Measurements from ENCODE around the gene GCLM. TPM values are rescaled to one million over a fixed set of nuclear protein-coding genes. Genes with fewer than 3 reads are reported as not detected.
"Not testable (repeated sequence)": the region's sequence is repeated elsewhere in the genome, so short reads cannot be mapped to it uniquely, and the experiment has no call there.

GCLM gene
- total and polyA plus RNA-seq, 2 donors (not counting 3 experiments of a cell fraction or from before 2014, with no cell fraction given) = 12.3 to 55.9 TPM

GRCh38 chr1:93955765-93956164, 46.5 kb upstream of the GCLM start:
- TF ChIP-seq POLR2AphosphoS5 (IDR thresholded peaks at IDR 0.05; ENCODE audit: insufficient read depth, low read depth, low read length) = no peak
- TF ChIP-seq JUN (IDR thresholded peaks at IDR 0.05; ENCODE audit: borderline replicate concordance, insufficient read depth, insufficient read length, low read depth) = no peak
- TF ChIP-seq GATA2 (IDR thresholded peaks at IDR 0.05; ENCODE audit: insufficient read depth, insufficient read length, low read depth, low read length) = no peak
- no peak for TF ChIP-seq MYC (IDR thresholded peaks at IDR 0.05; ENCODE audit: low read depth, low read length)
- TF ChIP-seq POLR2A (IDR thresholded peaks at IDR 0.05; ENCODE audit: low read depth, low read length) = no peak
- no peak for TF ChIP-seq CTCF (IDR thresholded peaks at IDR 0.05; ENCODE audit: extremely low read depth in 1 of 2, insufficient read depth in 1 of 2, low read depth in 1 of 2, low read length in 2 of 2)
- no peak for TF ChIP-seq MAX (IDR thresholded peaks at IDR 0.05; ENCODE audit: insufficient read depth, insufficient read length)
- TF ChIP-seq FOS (IDR thresholded peaks at IDR 0.05; ENCODE audit: borderline replicate concordance, insufficient read depth, low read length) = no peak
- TF ChIP-seq EZH2 (IDR thresholded peaks at IDR 0.05; ENCODE audit: borderline replicate concordance, low read depth, low read length, severe bottlenecking) = no peak
- no peaks in the 10 kb centered on the region for H3K4me1 ChIP-seq (ENCODE audit: control insufficient read depth, extremely low read depth, insufficient read depth, low read length)
- FAIRE-seq (no peak), DNase-seq (ENCODE audit: low read depth, low spot score) (no peak)
- no peak overlapping the region for H3K4me3 ChIP-seq (replicated peaks in 1 of 3; ENCODE audit: insufficient read depth in 1 of 3, low read depth in 1 of 3, low read length in 3 of 3)
- H3K27ac ChIP-seq (ENCODE audit: insufficient read depth, low read depth, low read length) = no peak overlapping the region
- H4K20me1 ChIP-seq (replicated peaks; ENCODE audit: control insufficient read depth, extremely low read depth, insufficient read depth, low read length) = no peaks in the 10 kb centered on the region
- H3K36me3 ChIP-seq (ENCODE audit: control insufficient read depth in 2 of 2, extremely low read depth in 1 of 2, insufficient read depth in 2 of 2, low read length in 2 of 2) = no peaks in the 10 kb centered on the region
- no peaks in the 10 kb centered on the region for H3K79me2 ChIP-seq (ENCODE audit: control insufficient read depth, insufficient read depth, low read length)
- CTCF ChIA-PET = no interaction called here
- H3K4me2 ChIP-seq (ENCODE audit: insufficient read depth, low read length) = no peak overlapping the region
- intact Hi-C loops (cut with micrococcal nuclease) = no loop called here
- POLR2A ChIA-PET = no interaction called here
- no peak overlapping the region for H3K9ac ChIP-seq (replicated peaks; ENCODE audit: extremely low read depth, insufficient read depth, low read length)
- H2AFZ ChIP-seq (ENCODE audit: low read depth, low read length) = no peak overlapping the region
- peaks cover 8 to 13% of the 10 kb centered on the region in 2 experiments for H3K27me3 ChIP-seq (ENCODE audit: control insufficient read depth in 2 of 2, insufficient read depth in 2 of 2, low read length in 2 of 2)
- no peaks in the 10 kb centered on the region for H3K9me1 ChIP-seq (replicated peaks; ENCODE audit: control insufficient read depth, extremely low read depth, insufficient read depth, low read length)
- no TSS peak for BruUV-seq (replicated peaks)
- H3K9me3 ChIP-seq (replicated peaks; ENCODE audit: control insufficient read depth, insufficient read depth, low read length) = no peaks in the 10 kb centered on the region
- dilution Hi-C loops (cut with MboI; ENCODE audit: extremely low pct_ligation_motif_present, low sequenced_read_pairs) = no loop called here

- FAIRE-seq; H3K4me3 ChIP-seq (replicated peaks in 1 of 3; ENCODE audit: insufficient read depth in 1 of 3, low read depth in 1 of 3, low read length in 3 of 3); H3K4me1 ChIP-seq (ENCODE audit: control insufficient read depth, extremely low read depth, insufficient read depth, low read length); H3K36me3 ChIP-seq (ENCODE audit: control insufficient read depth in 2 of 2, extremely low read depth in 1 of 2, insufficient read depth in 2 of 2, low read length in 2 of 2); DNase-seq (ENCODE audit: low read depth, low spot score); H3K79me2 ChIP-seq (ENCODE audit: control insufficient read depth, insufficient read depth, low read length); H3K9ac ChIP-seq (replicated peaks; ENCODE audit: extremely low read depth, insufficient read depth, low read length); POLR2A ChIA-PET; H4K20me1 ChIP-seq (replicated peaks; ENCODE audit: control insufficient read depth, extremely low read depth, insufficient read depth, low read length); H3K9me1 ChIP-seq (replicated peaks; ENCODE audit: control insufficient read depth, extremely low read depth, insufficient read depth, low read length); H3K9me3 ChIP-seq (replicated peaks; ENCODE audit: control insufficient read depth, insufficient read depth, low read length); BruUV-seq (replicated peaks); CTCF ChIA-PET; H3K27ac ChIP-seq (ENCODE audit: insufficient read depth, low read depth, low read length); dilution Hi-C loops (cut with MboI; ENCODE audit: extremely low pct_ligation_motif_present, low sequenced_read_pairs); H2AFZ ChIP-seq (ENCODE audit: low read depth, low read length); H3K4me2 ChIP-seq (ENCODE audit: insufficient read depth, low read length); intact Hi-C loops (cut with micrococcal nuclease): not testable (repeated sequence)
- H3K27me3 ChIP-seq (ENCODE audit: control insufficient read depth in 2 of 2, insufficient read depth in 2 of 2, low read length in 2 of 2) = peaks cover 2 to 12% of the 10 kb centered on the region in 2 experiments
Observed at GRCh38 chr1:93947002-93947686, 37.9 kb upstream of the GCLM start.
